ENCODE results near the gene EFNA1. TPM values are rescaled to one million over a fixed set of nuclear protein-coding genes. Genes with fewer than 3 reads are reported as not detected.

EFNA1 gene
- total and polyA plus RNA-seq, 11 donors, result 22.8 to 103 (median 37.2) TPM

DNA sequence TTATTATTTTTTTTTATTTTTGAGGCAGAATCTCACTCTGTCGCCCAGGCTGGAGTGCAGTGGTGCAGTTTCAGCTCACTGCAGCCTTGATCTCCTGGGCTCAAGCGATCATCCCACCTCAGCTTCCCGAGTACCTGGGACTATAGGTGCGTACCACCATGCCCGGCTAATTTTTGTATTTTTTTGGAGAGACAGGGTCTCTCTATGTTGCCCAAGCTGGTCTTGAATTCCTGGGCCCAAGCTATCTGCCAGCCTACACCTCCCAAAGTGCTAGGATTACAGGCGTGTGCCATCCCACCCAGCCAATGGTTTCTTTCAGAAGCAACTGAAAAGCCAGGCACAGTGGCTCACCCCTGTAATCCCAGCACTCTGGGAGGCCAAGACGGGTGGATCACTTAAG lies 43.1 kb downstream of the EFNA1 start:
- H3K36me3 ChIP-seq, result peaks cover 0 to 31% (median 24%) of the 10 kb centered on the region in 9 donors
- no peaks in the 10 kb centered on the region for H3K9me3 ChIP-seq
- TF ChIP-seq, protein P1, sequence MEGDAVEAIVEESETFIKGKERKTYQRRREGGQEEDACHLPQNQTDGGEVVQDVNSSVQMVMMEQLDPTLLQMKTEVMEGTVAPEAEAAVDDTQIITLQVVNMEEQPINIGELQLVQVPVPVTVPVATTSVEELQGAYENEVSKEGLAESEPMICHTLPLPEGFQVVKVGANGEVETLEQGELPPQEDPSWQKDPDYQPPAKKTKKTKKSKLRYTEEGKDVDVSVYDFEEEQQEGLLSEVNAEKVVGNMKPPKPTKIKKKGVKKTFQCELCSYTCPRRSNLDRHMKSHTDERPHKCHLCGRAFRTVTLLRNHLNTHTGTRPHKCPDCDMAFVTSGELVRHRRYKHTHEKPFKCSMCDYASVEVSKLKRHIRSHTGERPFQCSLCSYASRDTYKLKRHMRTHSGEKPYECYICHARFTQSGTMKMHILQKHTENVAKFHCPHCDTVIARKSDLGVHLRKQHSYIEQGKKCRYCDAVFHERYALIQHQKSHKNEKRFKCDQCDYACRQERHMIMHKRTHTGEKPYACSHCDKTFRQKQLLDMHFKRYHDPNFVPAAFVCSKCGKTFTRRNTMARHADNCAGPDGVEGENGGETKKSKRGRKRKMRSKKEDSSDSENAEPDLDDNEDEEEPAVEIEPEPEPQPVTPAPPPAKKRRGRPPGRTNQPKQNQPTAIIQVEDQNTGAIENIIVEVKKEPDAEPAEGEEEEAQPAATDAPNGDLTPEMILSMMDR (IDR thresholded peaks at IDR 0.05), result no peak
- TF ChIP-seq POLR2A (IDR thresholded peaks at IDR 0.05), result no peak
- WGBS, 4 donors, result 90 to 96% (median 94%) methylated on average over 7 of the region's 7 CpGs
- no peak overlapping the region for H3K27ac ChIP-seq
- H3K4me1 ChIP-seq, result peaks cover 0 to 58% (median 39%) of the 10 kb centered on the region in 12 donors
- intact Hi-C loops (cut with DNase I), result loop anchor here in 3 of 10 donors (5.0 to 10.0 kb wide), 3 partner anchors 34 to 424 kb away; partner anchors contain the start of gene SLC50A1 (in 1 of the 3)
- no peak overlapping the region for H3K4me3 ChIP-seq
- ATAC-seq (no peak), DNase-seq (no peak)
- H3K27me3 ChIP-seq, result peaks cover 2 to 26% (median 14%) of the 10 kb centered on the region in 9 donors

DNA sequence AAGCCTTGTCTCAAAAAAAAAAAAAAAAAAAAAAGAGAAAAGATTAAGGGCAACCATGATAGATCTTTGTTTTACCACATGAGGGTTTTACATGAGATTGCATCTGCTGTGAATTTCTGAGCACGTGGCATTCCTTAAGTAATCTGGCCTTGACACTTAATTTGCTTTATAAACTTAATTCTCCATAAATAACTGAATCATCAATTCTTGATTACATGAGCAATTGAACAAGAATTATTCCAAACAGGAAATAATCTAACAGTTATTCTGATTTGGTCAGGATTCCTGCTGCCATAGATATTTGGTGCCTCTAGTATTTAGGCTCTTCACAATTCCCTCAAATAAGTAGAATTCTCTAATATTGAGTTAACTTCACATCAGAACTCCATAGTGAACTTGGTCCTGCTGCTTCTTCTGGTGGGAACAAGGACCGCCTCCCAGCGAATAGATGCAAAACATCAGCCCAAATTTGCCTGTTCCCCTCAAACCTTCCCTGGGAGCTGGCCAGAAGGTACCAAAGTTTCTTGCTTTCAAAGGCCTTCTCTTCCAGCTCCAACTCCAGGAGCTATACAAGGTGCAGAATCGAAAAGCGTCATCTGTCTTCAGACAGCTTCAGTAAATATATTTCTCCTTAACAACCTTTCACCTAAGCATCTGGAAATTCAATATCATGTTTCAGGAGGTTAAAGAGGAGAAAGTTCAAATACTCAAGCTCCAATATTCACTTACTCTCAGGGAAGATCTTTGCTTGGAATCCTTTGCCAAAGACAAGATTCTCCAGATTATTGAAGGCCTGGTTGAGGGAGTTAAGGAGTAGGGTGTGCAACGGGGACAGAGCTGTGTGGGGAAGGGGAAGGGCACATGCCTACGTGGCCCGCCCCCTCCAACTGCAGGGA lies 44.4 kb downstream of the EFNA1 start:
- TF ChIP-seq, protein P1 (IDR thresholded peaks at IDR 0.05), result no peak
- no peak for TF ChIP-seq POLR2A (IDR thresholded peaks at IDR 0.05)
- H3K4me3 ChIP-seq, result peak overlapping the region; percentile 48 to 98 (median 82)
- peak in 2 of 4 donors; percentile 11 to 25 for ATAC-seq
- peaks cover 0 to 31% (median 24%) of the 10 kb centered on the region in 9 donors for H3K36me3 ChIP-seq
- H3K9me3 ChIP-seq, result no peaks in the 10 kb centered on the region
- H3K27ac ChIP-seq, result peak overlapping the region in 11 of 12 donors; percentile 87 to 98 (median 94)
- WGBS, 4 donors, result 34 to 43% (median 42%) methylated on average over 8 of the region's 8 CpGs
- intact Hi-C loops (cut with DNase I), result loop anchor here in 3 of 10 donors (5.0 to 10.0 kb wide), 3 partner anchors 35 to 423 kb away; partner anchors contain the start of gene SLC50A1 (in 1 of the 3)
- peaks cover 0 to 58% (median 28%) of the 10 kb centered on the region in 12 donors for H3K4me1 ChIP-seq
- H3K27me3 ChIP-seq, result peaks cover under 1 to 28% (median 14%) of the 10 kb centered on the region in 9 donors
- peak in 1 of 5 donors; percentile 13 for DNase-seq

DNA sequence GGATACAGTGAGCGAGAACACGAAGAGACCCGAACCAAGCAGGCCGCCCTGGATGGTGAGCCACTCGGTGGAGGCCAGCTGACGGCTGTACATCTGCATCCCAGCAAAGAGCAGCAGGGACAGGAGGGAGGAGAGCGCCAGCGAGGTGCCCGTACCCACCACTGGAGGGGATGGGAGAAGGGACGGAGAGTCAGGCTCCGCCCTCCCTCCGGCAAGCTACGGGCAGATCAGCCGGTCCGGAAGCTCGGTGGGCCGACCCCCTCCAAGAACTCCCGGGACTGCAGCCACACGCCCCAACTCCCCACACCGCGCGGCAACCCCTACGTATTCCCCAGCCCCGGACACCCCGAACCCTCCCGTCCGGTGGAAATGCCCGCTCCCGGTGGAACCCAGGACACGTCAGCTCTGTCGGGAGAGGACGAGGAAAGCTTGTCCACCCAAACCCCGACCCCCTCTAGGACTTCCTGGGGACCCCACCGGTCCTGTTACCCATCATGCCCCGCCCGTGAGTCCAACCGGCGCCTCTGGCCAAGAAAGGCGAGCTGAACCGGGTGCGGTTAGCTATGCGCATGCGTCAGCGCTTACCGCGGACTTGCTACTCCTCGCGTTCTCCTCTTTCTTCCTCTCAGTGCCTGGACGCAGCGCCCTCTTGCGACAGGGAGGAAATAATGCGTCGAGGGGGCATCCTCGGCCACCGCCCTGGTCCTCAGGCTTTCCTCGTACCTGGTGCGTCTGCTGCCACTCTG lies 45.2 kb downstream of the EFNA1 start, which contains the start of gene KRTCAP2:
Gene KRTCAP2, minus strand, starts transcription at position 573 of the 746 bp plus-strand sequence. Its CDS starts 80 bp downstream, at position 493.
- intact Hi-C loops (cut with DNase I), result loop anchor here in 3 of 10 donors (5.0 to 10.0 kb wide), 3 partner anchors 36 to 422 kb away; partner anchors contain the start of gene SLC50A1 (in 1 of the 3)

More for the DNA sequence above, 45.2 kb downstream of the EFNA1 start, which contains the start of gene KRTCAP2:
- WGBS, 4 donors, result 0 to 1% (median 0%) methylated on average over 43 to 57 of the region's 57 CpGs
- H3K4me1 ChIP-seq, result peaks cover 0 to 50% (median 21%) of the 10 kb centered on the region in 12 donors
- H3K36me3 ChIP-seq, result peaks cover 0 to 31% (median 24%) of the 10 kb centered on the region in 9 donors
- ATAC-seq (peak; percentile 79 to 92 (median 90)), DNase-seq (peak; percentile 95 to 98 (median 97))
- peaks cover 0 to 28% (median 14%) of the 10 kb centered on the region in 9 donors for H3K27me3 ChIP-seq
- H3K27ac ChIP-seq, result peak within 1 kb of the TSS; percentile 83 to 98 (median 94)
- H3K4me3 ChIP-seq, result peak within 1 kb of the TSS; percentile 48 to 98 (median 82)
- H3K9me3 ChIP-seq, result no peaks in the 10 kb centered on the region
- peak in 1 of 2 donors; percentile 74 for TF ChIP-seq POLR2A (IDR thresholded peaks at IDR 0.05)
- TF ChIP-seq, protein P1 (IDR thresholded peaks at IDR 0.05), result peak; percentile 86 to 97 (median 93)

Data from heart left ventricle (tissue), 16 donors.